PFSK-1 (cell line): Measurements from ENCODE around the gene MCUR1.

Source experiments
- POLR2AphosphoS5 ChIP-seq: IDR thresholded peaks from 2 replicates; pipeline ENCODE4 v1.6.1; 2012; ENCODE audit warnings: low read depth, mild to moderate bottlenecking, control low read depth, low read length, moderate library complexity
- SIN3A ChIP-seq: IDR thresholded peaks from 2 replicates; pipeline ENCODE4 v1.6.1; 2012; ENCODE audit warnings: mild to moderate bottlenecking, low read length, moderate library complexity, borderline replicate concordance; ENCODE audit not compliant: insufficient read depth

DNA sequence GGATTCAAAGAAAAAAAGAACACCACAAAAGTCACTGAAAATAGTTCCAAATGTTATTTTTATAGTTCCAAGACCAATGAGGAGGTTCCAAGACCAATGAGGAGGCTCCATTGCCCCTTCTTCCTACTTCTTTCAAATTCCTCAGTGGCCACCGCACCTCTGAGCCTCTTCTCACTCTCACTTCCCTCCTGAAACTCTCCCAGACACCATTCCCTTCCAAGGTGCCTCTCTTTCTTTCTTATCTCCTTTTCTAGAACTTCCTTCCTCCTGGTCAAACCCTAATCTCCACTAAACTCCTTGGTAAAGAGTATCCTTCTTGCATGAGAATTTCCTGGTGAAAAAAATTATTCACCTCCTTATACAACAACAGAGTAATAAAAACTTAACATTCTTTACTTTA lies 20.4 kb upstream of the MCUR1 start:
- no peak for TF ChIP-seq POLR2AphosphoS5
- TF ChIP-seq SIN3A, result no peak
